Upper lobe of left lung (tissue), 6 donors: ENCODE results near the gene TRIP10. TPM values are rescaled to one million over a fixed set of nuclear protein-coding genes. Genes with fewer than 3 reads are reported as not detected.

ENCODE experiments used
- ATAC-seq, 2 donors: fragments of 200-7000 bp; cut with Tn5 transposase; one replicate each; pipeline ENCODE4 v1.9.1; 2022; ENCODE audit warnings: mild to moderate bottlenecking in 2 of 2, moderate library complexity in 2 of 2; ENCODE audit not compliant: low FRiP score in 2 of 2
- DNase-seq, 2 donors: peaks; one replicate each; pipeline ENCODE4 v3.0.0-alpha.2; 2019 to 2020
- H3K27ac ChIP-seq, 4 donors: fragments of 200-600 bp; sonication (generic); one replicate each; pipeline ENCODE4 v1.5.1; 2016 to 2019
- H3K27me3 ChIP-seq, 4 donors: fragments of 200-600 bp; sonication (generic); one replicate each; pipeline ENCODE4 v1.5.1; 2017 to 2019
- H3K36me3 ChIP-seq, 4 donors: fragments of 200-600 bp; sonication (generic); one replicate each; pipeline ENCODE4 v1.5.1; 2016 to 2019
- H3K4me1 ChIP-seq, 4 donors: fragments of 200-600 bp; sonication (generic); one replicate each; pipeline ENCODE4 v1.5.1; 2018 to 2019
- H3K4me3 ChIP-seq, 4 donors: fragments of 200-600 bp; sonication (generic); one replicate each; pipeline ENCODE4 v1.5.1; 2017 to 2019; ENCODE audit warnings: mild to moderate bottlenecking in 2 of 4, moderate library complexity in 1 of 4
- H3K9me3 ChIP-seq, 4 donors: fragments of 200-600 bp; sonication (generic); one replicate each; pipeline ENCODE4 v1.5.1; 2018 to 2019
- EP300 ChIP-seq, 4 donors: sonication (generic); formaldehyde crosslinking; IDR thresholded peaks; one replicate each; pipeline ENCODE4 v1.5.1; 2017; ENCODE audit warnings: antibody characterized with exemption in 4 of 4, control low read depth in 2 of 4
- POLR2A ChIP-seq, 4 donors: fragments of 450-650 bp; IDR thresholded peaks; one replicate each; pipeline ENCODE4 v1.5.1; 2016 to 2017; ENCODE audit warnings: antibody characterized with exemption in 4 of 4, mild to moderate bottlenecking in 2 of 4
- POLR2AphosphoS5 ChIP-seq, 2 donors: sonication (generic); formaldehyde crosslinking; IDR thresholded peaks; one replicate each; pipeline ENCODE4 v1.5.1; 2017; ENCODE audit warnings: antibody characterized with exemption in 2 of 2
- WGBS, 2 donors: methylation state at CpG; one replicate each; pipeline ENCODE4 v1.1.5; 2017 to 2018; 5-methylcytosine and 5-hydroxymethylcytosine counted together
- total RNA-seq, 6 donors: library from RNA; depleted of rRNA in 4 of 6; stranded (reverse); fragments of >200 nt in 4 of 6; gene quantifications; one replicate each; pipeline versions ENCODE4 v1.1.0 to v1.2.1, GENCODE V29; 2016 to 2021
- TF ChIP-seq, protein P1 (sequence below), 6 experiments: fragments of 450-650 bp in 4 of 6; fragments of 200-600 bp in 2 of 6; sonication (generic) in 2 of 6; IDR thresholded peaks; one replicate each; pipeline ENCODE4 v1.5.1; 2016 to 2019; ENCODE audit warnings: antibody characterized with exemption in 6 of 6
- donor health status: DM: no; HTN: no; CAD: no; lungs with moderate emphysema.
- donor health status: DM: no; HTN: yes; CAD: no; lungs with severe emphysema.

The TRIP10 gene
- total RNA-seq, 6 donors from 2014 or later: 59.6 to 423 (median 74.3) TPM

GRCh38 chr19:6717036-6717435 is 22.4 kb upstream of the TRIP10 start:
- Histone ChIP-seq H3K4me1 (peaks cover 10 to 20% (median 16%) of the 10 kb centered on the region in 4 donors), H3K27ac (no peak overlapping the region), H3K27me3 (no peaks in the 10 kb centered on the region), H3K9me3 (no peaks in the 10 kb centered on the region), H3K36me3 (peaks cover 0 to 20% (median 2%) of the 10 kb centered on the region in 4 donors), H3K4me3 (no peak overlapping the region)
- WGBS, 2 donors: 71 to 73% methylated on average over 7 to 10 of the region's 10 CpGs
- no peak for DNase-seq
- no peak for ATAC-seq
- TF ChIP-seq, protein P1, sequence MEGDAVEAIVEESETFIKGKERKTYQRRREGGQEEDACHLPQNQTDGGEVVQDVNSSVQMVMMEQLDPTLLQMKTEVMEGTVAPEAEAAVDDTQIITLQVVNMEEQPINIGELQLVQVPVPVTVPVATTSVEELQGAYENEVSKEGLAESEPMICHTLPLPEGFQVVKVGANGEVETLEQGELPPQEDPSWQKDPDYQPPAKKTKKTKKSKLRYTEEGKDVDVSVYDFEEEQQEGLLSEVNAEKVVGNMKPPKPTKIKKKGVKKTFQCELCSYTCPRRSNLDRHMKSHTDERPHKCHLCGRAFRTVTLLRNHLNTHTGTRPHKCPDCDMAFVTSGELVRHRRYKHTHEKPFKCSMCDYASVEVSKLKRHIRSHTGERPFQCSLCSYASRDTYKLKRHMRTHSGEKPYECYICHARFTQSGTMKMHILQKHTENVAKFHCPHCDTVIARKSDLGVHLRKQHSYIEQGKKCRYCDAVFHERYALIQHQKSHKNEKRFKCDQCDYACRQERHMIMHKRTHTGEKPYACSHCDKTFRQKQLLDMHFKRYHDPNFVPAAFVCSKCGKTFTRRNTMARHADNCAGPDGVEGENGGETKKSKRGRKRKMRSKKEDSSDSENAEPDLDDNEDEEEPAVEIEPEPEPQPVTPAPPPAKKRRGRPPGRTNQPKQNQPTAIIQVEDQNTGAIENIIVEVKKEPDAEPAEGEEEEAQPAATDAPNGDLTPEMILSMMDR (IDR thresholded peaks at IDR 0.05): no peak
- no peak for TF ChIP-seq POLR2AphosphoS5 (IDR thresholded peaks at IDR 0.05)
- no peak for TF ChIP-seq EP300 (IDR thresholded peaks at IDR 0.05)
- TF ChIP-seq POLR2A (IDR thresholded peaks at IDR 0.05): no peak

DNA sequence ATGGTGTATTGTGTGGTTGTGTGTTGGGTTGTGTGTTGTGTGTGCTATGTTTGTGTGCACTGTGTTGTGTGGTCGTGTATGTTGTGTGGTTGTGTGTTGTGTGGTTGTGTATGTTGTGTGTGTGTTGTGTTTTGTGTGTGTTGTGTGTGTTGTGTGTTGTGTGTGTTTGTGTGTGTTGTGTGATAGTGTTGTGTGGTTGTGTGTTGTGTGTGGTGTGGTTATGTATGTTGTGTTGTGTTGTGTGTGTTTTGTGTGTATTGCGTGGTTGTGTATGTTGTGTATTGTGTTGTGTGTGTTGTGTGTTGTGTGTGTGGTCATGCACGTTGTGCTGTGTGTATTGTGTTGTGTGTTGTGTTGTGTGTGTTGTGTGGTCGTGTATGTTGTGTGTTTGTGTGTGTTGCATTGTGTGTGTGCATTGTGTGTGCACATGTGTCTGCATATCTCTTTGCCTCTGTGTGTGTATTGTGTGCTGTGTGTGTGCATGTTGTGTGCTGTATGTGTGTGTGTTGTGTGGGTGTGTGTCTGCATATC is 22.0 kb upstream of the TRIP10 start:
- Histone ChIP-seq H3K27ac (no peak overlapping the region), H3K27me3 (no peaks in the 10 kb centered on the region), H3K4me1 (peaks cover 12 to 24% (median 19%) of the 10 kb centered on the region in 4 donors), H3K36me3 (peaks cover 0 to 17% (median under 1%) of the 10 kb centered on the region in 4 donors), H3K4me3 (no peak overlapping the region), H3K9me3 (no peaks in the 10 kb centered on the region)
- TF ChIP-seq EP300 (IDR thresholded peaks at IDR 0.05) (no peak), POLR2AphosphoS5 (IDR thresholded peaks at IDR 0.05) (no peak), POLR2A (IDR thresholded peaks at IDR 0.05) (no peak)
- TF ChIP-seq, protein P1 (IDR thresholded peaks at IDR 0.05): no peak
- DNase-seq: no peak
- no peak for ATAC-seq
- WGBS, 2 donors: 78 to 82% methylated on average over 4 of the region's 4 CpGs

GRCh38 chr19:6718111-6718740 is 21.3 kb upstream of the TRIP10 start:
- no peak for ATAC-seq
- H3K9me3 ChIP-seq: no peaks in the 10 kb centered on the region
- TF ChIP-seq, protein P1 (IDR thresholded peaks at IDR 0.05): no peak
- TF ChIP-seq POLR2AphosphoS5 (IDR thresholded peaks at IDR 0.05): no peak
- no peak for TF ChIP-seq EP300 (IDR thresholded peaks at IDR 0.05)
- TF ChIP-seq POLR2A (IDR thresholded peaks at IDR 0.05): no peak
- H3K4me3 ChIP-seq: peak overlapping the region in 1 of 4 donors; percentile 10
- peak in 1 of 2 donors; percentile 85 for DNase-seq
- H3K27ac ChIP-seq: no peak overlapping the region
- H3K36me3 ChIP-seq: peaks cover 0 to 16% (median 0%) of the 10 kb centered on the region in 4 donors
- H3K27me3 ChIP-seq: no peaks in the 10 kb centered on the region
- 59 to 76% methylated on average over 10 to 23 of the region's 23 CpGs for WGBS, 2 donors
- H3K4me1 ChIP-seq: peaks cover 19 to 32% (median 26%) of the 10 kb centered on the region in 4 donors

- Histone ChIP-seq H3K36me3 (peaks cover 0 to 16% (median 0%) of the 10 kb centered on the region in 4 donors), H3K9me3 (no peaks in the 10 kb centered on the region), H3K27ac (peak overlapping the region; percentile 21 to 81 (median 27)), H3K4me3 (peak overlapping the region in 3 of 4 donors; percentile 32 to 48 (median 45)), H3K27me3 (no peaks in the 10 kb centered on the region), H3K4me1 (peaks cover 22 to 39% (median 32%) of the 10 kb centered on the region in 4 donors)
- no peak for TF ChIP-seq EP300 (IDR thresholded peaks at IDR 0.05)
- TF ChIP-seq POLR2AphosphoS5 (IDR thresholded peaks at IDR 0.05): peak in 1 of 2 donors; percentile 8
- TF ChIP-seq POLR2A (IDR thresholded peaks at IDR 0.05): peak in 1 of 4 donors; percentile 21
- ATAC-seq (peak; percentile 71 to 77), DNase-seq (peak; percentile 66 to 88)
- 50 to 68% methylated on average over 11 to 21 of the region's 21 CpGs for WGBS, 2 donors
These were observed 20.5 kb upstream of the TRIP10 start for GRCh38 chr19:6718741-6719539.

GRCh38 chr19:6719540-6719861 is 20.0 kb upstream of the TRIP10 start:
- Histone ChIP-seq H3K4me3 (peak overlapping the region in 3 of 4 donors; percentile 32 to 48 (median 45)), H3K36me3 (peaks cover 0 to 16% (median 0%) of the 10 kb centered on the region in 4 donors), H3K27ac (peak overlapping the region; percentile 21 to 81 (median 27)), H3K9me3 (no peaks in the 10 kb centered on the region), H3K4me1 (peaks cover 22 to 40% (median 34%) of the 10 kb centered on the region in 4 donors), H3K27me3 (no peaks in the 10 kb centered on the region)
- no peak for ATAC-seq
- WGBS, 2 donors: 57 to 66% methylated on average over 6 of the region's 6 CpGs
- TF ChIP-seq POLR2A (IDR thresholded peaks at IDR 0.05) (peak in 1 of 4 donors; percentile 16), POLR2AphosphoS5 (IDR thresholded peaks at IDR 0.05) (no peak)
- DNase-seq: no peak
